ENCODE data around the gene PTP4A2.

The PTP4A2 gene

DNA sequence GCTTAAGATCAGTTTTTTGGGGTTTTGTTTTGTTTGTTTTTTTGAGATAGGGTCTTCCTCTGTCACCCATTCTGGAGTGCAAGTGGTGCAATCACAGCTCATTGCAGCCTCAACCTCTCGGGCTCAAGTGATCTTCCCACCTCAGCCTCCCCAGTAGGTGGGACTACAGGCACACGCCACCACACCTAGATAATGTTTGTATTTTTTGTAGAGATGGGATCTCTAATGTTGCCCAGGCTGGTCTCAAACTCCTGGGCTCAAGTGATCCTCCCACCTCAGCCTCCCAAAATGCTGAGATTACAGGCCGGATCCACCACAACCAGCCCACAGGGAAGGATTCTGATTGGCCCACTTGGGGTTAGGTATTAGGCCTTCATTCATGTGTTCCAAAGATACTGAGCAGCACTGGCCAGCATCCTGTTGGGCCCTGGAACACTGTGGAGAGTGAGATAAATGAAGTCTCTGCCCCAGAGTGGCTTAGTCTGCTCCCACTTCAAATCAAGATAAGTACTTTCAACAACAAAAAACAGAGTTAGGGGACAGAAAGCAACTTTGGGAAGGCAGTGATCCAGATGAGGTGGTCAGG lies 54.7 kb downstream of the PTP4A2 start:
- no peak for DNase-seq

DNA sequence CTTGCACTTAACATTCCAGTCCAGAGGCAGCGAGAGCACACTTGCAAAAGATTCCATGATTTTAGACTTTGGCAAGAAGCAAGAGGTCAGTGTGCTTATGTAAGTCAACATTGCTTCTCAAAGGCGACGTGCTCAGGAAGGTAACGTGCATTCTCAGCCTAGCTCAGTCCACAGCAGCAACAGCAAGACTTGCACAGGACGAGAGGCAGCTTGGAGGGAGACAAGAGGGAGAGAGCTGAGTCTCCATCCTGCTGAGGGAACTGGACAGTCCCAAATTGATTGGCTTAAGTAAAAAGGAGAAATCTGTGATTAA lies 56.5 kb downstream of the PTP4A2 start:
- no peak for DNase-seq

DNA sequence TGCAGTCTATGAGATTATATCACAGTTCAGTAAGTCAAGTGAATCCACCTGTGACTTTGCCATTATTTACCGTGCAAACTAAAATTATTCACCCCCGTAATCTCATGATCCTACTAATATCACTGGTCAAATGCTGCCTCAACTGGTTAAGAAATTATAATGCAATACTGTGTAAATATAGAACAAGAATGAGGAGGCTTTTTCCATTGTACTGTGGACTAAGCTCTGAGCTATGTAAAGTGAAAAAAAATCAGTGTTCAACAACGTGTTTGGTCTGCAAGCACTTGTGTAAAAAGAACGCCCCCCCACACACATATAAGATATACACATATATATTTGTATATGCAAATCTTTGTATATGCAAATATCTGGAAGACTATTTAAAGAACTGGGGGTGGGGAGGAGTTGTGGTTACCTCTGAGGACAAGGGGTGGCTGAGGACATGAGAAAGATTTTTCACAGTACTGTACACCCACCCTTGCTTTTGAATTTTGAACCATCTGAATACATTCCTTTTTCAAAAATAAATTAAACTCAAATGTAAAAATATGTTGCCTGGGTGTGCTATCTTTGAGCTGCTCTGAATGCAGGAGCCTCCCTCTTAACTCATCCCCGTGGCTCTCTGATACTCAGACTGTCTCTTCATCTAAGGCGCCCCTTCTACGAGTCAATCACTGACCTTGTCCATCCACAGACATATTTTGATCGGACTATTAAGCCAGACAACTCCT lies 57.0 kb downstream of the PTP4A2 start:
- no peak for DNase-seq

DNA sequence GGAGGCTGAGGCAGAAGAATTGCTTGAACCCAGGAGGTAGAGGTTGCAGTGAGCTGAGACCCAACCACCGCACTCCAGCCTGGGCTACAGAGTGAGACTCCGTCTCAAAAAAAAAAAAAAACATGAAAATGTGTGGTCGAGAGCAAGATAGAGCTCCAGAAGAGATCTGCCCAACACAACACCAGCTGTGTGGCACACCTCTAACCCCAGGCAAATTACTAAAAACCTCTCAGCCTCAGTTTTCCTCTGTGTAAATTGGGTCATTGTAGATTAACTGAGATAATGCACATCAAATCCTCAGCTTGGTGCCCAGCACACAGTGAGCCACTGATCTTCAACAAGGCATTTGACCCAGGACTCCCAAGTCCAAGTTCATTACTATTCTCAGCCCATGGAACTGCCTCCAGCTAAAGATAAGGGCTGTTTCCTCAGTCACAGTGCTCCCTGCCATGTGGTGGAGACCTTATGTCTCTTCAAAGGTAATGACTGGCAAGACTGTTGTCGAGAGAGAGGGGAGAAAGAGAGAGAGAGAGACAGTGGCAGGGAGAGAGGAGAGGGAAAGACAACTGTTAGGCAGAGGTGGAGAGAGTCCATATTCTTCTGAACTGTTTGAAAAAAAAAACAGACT lies 58.1 kb downstream of the PTP4A2 start:
- no peak for DNase-seq

DNA sequence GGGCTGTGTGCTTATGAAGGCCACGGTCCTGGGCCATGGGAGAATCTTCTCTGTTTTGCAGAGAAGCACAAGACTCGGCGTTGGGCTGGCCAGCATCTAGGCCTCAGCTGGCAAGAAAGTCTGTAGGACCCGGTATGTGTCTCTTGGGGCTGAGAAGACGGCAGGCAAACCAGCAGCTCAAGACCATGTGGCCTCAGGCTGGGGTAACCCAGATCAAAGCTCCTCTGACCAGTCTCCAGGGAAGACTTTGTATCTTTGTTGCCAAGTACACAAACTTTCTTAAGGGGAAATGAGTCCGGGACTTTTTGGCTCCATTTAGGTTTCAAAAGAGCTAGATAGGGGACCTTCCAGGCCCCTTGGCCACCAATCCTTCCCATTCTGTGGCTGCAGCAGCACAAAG lies 60.1 kb downstream of the PTP4A2 start:
- DNase-seq: no peak

DNA sequence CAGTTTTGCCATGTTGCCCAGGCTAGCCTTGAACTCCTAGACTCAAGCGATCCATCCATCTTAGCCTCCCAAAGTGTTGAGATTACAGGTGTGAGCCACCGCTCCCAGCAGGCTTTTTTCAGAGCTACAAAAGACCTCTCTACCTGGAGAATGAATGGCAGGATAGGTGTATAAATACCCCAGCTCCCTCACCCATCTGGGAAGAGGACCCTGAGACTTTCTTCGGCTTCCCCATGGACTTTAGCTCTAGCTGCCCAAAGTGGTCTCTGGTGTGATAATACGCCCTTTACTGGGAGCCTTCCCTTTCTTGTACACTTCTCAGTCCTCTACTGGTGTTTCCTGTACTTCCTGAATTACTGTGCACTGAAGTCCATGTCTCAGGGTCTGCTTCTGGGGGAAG lies 60.6 kb downstream of the PTP4A2 start:
- DNase-seq: no peak

DNA sequence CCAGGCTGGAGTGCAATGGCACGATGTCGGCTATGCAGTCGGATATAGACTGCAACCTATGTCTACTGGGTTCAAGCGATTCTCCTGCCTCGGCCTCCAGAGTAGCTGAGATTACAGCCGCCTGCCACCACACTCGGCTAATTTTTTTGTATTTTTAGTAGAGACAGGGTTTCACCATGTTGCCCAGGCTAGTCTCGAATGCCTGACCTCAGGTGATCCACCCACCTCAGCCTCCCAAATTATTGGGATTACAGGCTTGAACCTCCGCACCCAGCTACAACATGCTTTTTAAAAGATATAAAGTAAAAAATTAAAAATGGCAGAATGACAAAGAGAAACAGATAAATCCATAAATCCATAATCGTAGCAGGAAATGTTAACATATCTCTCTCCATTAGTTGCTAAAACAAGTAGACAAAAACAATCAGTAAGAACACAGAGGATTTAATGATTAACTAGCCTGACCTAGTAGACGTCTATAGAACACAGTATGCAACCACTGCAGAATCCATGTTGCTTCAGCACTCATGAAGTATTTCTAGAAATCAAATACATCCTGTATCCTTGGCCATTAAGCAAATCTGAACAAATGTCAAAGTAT lies 62.4 kb downstream of the PTP4A2 start:
- no peak for DNase-seq

DNA sequence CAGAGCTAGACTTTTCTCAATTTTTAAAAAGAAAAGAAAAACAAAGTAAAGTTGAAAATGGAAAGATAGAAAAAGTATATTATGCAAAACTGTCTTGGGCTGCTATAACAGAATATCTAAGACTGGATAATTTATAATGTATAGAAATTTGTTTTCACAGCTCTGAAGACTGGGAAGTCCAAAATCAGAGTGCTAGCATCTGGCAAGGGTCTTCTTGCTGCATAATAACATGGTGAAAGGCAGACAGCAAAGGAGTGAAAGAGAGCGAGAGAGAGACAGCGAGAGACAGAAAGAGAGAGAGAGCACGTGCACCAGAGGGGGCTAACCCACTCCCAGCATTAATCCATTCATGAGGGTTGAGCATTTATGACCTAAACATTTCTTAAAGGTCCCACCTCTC lies 63.2 kb downstream of the PTP4A2 start:
- DNase-seq: no peak

DNA sequence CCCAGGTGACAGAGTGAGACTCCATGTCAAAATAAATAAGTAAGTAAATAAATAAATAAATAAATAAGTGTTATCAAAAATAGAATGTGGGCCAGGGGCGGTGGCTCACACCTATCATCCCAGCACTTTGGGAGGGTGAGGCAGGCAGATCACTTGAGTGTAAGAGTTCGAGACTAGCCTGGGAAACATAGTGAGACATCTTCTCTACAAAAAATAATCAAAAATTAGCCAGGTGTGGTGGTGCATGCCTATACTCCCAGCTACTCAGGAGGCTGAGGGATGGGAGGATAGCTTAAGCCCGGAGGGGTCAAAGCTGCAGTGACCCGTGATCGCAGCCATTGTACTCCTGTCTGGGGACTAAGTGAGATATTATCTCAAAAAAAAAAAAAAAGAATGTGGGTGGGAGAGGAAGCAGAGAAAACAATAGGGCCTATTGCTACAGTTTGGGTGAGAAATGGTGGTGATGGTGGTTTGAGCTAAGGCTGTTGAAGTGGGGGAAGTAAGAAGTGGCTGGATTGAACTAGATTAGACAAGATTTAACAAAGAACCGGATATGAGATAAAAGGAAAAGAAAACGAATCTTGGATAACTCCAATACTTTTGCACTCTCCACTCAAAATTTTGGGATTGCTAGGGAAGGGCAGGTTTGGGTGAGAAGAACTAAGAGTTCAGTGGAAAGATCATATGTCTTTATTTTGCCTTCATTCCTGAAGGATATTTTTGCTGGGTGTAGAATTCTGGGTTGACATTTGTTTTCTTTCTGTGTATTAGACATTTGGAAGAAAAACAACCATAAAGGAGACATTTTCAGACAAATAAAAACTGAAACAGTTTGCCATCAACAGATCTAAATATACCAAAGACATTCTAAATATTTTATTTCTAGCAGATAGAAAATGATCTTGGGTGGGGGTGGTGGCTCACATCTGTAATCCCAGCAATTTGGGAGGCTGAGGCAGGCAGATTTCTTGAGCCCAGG lies 65.2 kb downstream of the PTP4A2 start:
- DNase-seq: no peak

DNA sequence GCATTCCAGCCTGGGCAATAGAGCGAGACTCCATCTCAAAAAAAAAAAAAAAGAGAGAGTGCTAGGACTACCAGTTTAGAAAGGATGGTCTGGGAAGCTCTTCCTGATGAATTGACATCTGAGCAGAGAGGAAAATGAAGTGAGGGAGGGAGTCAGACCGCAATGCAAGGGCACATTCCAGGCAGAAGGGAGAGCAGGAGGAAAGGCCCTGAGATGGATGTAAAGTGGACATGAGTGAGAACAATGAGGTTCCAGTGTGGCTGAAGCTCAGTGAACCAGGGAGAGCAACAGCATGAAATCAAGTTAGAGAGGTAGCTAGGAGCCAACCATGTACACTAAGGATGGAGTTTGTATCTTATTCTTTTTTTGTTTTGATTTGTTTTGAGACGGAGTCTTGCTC lies 66.5 kb downstream of the PTP4A2 start:
- DNase-seq: no peak

DNA sequence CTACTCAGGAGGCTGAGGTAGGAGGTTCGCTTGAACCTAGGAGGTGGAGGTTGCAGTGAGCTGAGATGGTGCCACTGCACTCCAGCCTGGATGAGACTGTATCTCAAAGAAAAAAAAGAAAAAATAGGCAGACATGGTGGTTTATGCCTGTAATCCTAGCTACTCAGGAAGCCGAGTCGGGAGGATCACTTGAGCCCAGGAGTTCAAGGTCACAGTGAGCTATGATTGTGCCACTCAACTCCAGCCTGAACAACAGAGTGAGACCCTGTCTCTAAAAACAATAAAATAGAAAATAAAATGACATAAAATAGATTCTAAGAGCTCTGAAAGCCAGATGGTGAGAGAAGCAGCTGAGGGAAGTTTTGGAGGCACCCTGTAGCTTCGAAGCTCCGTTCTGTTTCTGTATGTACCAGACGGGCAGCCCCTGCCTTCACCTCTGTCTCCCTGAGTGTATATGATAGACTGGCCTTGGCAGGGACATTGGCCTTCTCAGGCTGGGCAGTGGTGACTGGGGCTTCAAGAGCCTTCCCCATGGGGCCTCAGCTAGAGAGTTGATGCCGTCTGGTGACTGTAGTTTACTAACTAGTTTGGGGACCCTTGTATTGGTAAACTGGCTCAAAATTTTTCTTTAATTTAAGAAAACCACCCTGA lies 68.0 kb downstream of the PTP4A2 start:
- no peak for DNase-seq

DNA sequence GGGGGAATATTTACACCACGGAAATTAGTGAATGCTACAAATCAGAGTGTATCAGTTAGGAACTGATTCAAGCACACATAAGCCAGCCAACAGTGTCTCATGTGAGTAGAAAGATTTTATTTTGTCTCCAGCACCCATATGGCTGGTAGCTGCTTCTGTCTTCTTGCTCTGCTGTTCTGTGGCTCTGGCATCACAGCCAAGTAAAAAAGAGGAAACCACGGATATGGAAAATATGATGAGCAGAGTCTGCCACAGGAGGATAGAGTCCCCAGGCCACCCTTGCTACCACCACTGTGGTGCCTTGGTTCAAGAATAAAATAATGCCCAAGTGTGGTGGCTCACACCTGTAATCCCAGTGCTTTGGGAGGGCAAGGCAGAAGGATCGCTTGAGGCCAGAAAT lies 68.7 kb downstream of the PTP4A2 start:
- no peak for DNase-seq

DNA sequence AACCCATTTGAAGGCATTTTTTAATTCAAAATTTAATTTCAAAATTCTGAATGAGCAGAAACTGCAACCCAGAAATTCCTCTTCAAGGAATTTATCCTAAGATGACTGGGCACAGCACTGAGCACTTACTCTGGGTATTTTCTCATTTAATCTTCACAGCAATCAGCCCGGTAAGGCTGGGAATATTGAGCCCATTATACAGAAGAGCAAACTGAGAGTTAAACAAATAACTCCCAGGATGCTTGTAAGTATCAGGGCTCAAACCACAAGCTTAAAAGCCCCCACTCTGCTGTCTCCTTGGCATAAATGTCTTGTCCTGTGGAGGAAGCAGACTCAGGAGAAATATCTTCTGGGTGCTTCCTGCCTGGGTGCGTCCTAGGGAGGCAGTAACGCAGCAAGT lies 69.3 kb downstream of the PTP4A2 start:
- no peak for DNase-seq

DNA sequence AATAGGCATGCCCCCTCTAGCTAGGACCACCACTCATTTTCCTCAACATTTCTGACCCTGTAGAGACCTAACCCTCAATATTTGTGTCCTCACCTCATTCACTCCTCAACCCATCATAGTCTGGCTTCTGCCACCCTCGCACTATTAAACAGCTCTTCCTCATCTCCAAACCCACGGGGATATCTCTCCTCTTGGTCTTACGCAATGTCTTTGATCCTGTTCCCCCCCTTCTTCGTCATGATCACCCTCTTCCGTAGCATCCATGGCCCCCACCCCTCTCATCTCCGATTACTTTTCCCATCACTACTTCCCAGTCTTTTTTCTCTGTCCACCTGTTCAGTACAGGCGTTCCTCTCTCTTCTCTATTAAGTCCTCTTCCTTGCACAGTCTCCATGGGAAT lies 70.6 kb downstream of the PTP4A2 start:
- no peak for DNase-seq

DNA sequence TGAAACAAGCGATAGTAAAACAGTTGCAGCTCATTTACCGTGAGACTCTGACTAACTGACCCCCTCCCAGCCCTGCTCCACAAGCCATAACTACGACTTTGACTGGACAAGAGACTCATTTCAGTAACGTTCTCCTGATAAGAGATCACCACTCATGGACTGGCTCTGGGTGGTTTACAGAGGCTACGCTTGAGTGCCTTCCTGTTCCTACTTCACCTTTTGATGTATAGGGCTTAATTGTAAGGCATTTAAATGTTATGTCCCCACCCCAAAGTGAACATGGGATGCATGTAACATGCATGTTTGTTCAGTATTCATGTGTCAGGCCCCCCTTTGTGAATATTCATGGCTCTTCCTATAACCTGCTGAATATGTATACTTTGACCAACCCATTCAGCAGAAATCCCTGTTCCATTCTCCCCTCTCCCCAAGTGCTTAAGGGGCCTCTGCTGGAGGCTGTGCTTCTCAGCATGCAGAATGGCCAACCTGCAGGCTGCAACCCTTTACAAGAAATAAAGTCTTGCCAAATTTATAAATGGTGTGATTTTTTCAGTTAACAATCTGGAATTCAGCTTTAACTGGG lies 71.6 kb downstream of the PTP4A2 start:
- no peak for DNase-seq

DNA sequence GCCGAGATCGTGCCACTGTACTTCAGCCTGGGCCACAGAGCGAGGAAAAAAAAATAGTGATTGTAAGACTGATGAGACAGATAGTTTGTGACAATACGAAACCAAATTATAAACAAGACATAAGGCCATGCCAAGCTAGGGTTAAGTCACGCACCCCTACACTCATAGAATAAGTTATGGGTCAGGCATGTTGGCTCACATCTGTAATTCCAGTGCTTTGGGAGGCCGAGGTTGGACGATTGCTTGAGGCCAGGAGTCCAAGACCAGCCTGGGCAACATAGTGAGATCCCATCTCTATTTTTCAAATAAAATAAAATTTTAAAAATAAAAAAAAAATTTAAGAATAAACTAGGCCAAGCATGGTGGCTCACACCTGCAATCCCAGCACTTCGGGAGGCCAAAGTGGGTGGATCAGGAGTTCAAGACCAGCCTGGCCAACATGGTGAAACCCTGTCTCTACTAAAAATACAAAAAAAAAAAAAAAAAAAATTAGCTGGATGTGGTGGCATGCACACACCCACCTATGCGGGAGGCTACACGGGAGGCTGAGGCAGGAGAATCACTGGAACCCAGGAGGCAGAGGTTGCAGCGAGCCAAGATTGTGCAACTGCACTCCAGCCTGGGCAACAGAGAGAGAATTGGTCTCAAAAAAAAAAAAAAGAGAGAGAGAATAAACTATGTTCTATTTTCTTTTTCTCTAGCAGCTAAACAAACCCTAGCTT lies 72.3 kb downstream of the PTP4A2 start:
- no peak for DNase-seq

DNA sequence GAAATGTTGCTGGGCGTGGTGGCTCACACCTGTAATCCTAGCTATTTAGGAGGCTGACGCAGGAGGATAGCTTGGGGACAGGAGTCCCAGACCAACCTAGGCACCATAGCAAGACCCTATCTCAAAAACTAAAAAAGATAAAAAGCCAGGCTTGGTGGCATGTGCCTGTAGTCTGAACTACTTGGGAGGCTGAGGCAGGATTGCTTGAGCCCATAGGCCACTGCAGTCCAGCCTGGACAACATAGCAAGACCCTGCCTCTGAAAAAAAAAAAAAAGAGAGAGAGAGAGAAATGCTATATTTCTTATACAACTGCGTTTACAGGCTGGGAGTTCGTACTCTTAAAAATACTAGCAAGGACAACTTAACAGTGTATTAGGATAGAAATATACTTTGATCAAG lies 76.1 kb downstream of the PTP4A2 start:
- no peak for DNase-seq

DNA sequence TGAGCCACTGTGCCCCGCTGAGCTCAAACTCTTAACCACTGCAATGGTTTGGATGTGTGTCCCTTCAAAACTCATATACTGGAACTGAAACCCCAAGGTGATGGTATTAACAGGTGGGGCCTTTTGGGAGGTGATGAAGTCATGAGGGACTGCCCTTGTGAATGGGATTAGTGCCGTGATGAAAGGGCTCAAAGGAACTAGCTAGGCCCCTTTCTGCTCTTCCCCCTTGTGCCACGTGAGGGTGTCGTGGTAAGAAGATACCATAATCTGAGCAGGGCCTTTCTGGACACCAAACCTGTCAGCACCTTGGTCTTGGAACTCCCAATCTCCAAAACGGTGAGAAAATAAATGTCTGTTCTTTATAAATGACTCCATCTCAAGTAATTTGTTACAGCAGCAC lies 76.8 kb downstream of the PTP4A2 start:
- DNase-seq: no peak

DNA sequence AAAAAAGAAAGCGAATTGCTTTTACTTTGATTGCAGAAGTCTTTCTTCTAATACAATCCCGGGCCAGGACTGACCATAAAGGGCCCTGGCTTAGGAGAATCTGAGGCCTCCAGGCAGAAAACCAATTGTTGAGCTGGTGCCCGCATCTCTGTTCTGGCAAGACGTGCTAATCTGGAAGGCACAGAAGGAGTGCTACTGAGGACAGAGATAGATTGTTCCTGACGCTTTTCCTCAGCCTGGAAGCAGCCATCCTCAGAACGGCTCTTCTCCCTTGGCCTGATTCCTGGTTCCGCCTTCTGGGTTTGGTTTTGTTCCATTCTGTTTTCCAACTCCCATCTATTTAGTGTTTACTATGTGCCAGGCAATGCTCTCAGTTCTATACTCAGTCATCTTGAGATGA lies 77.6 kb downstream of the PTP4A2 start:
- no peak for DNase-seq

DNA sequence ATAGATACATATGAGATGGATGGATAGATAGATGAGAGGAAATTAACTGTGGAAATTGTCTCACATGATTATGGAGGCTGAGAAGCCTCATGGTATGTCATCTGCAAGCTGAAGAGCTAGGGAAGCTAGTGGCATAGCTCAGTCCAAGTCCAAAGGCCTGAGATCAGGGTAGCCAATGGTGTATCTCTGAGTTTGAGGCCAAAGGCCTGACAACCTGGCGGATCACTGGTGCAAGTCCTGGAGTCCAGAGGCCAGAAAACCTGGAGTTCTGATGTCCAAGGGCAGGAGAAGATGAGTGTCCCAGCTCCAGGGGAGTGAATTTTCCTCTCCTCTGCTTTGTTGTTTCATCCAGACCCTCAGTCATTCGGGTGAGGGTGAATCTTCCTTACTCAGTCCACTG lies 78.4 kb downstream of the PTP4A2 start:
- no peak for DNase-seq

DNA sequence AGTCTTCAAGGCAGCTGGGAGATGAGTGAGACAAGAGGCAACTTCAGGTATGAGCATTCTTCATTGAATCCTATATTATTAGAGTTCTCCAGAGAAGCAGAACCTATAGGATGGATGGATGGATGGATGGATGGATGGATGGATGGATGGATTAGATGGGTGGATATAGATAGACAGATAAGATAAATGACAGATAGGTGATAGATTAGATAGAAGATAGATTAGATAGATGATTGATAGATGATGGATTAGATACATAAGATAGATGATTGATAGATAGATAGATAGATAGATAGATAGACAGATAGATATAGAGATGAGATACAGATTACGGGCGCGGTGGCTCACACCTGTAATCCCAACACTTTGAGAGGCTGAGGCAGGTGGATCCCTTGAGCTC lies 79.1 kb downstream of the PTP4A2 start:
- no peak for DNase-seq

DNA sequence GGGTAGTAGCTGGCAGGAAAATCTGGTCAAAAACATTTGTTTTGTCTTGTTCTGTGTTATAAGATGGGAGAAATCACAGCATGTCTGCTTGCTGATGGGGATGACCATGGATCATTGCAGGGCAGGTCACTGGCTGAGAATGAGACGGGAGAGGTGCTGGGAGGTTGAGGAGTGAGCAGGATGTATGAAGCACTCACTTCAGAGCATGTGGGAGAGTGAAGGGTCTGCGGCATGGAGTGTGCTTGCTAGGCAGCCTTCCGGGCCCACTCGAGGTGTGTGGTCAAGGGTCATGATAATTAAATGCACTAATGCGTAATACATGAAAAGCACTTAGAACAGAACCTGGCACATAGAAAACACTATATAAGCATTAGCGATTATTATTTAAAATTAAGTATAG lies 80.3 kb downstream of the PTP4A2 start:
- DNase-seq: no peak
